Prostate gland (tissue), 2 donors: ENCODE measurements around the gene ABI1.

Experiments used
- CTCF ChIP-seq, 4 experiments: fragments of 200-600 bp in 2 of 4; fragments of 450-650 bp in 2 of 4; sonication (generic) in 2 of 4; IDR thresholded peaks; 1 replicate in 3 of 4; 2 replicates in 1 of 4; pipeline ENCODE4 v1.5.1; 2016 to 2019; ENCODE audit warnings: antibody characterized with exemption in 4 of 4, mild to moderate bottlenecking in 2 of 4, moderate library complexity in 2 of 4
- POLR2A ChIP-seq: fragments of 450-650 bp; IDR thresholded peaks from one replicate; pipeline ENCODE4 v1.6.1; 2016; ENCODE audit warnings: antibody characterized with exemption, mild to moderate bottlenecking
- POLR2AphosphoS5 ChIP-seq: sonication (generic); formaldehyde crosslinking; IDR thresholded peaks from one replicate; pipeline ENCODE4 v1.6.1; 2017; ENCODE audit warnings: antibody characterized with exemption

- no peak for TF ChIP-seq CTCF (IDR thresholded peaks at IDR 0.05)
- no peak for TF ChIP-seq POLR2A
- TF ChIP-seq POLR2AphosphoS5 = no peak
Observed at GRCh38 chr10:26723016-26723415, 137.7 kb downstream of the ABI1 start.
